ENCODE results near the gene UGT1A8. TPM values are rescaled to one million over a fixed set of nuclear protein-coding genes. Genes with fewer than 3 reads are reported as not detected.

UGT1A8 gene
- total and polyA plus RNA-seq, 2 donors (not counting 3 experiments of a cell fraction or from before 2014, with no cell fraction given) = not detected

- FAIRE-seq (no peak), DNase-seq (ENCODE audit: low read depth, low spot score) (no peak)
- Histone ChIP-seq H3K9ac (replicated peaks; ENCODE audit: extremely low read depth, insufficient read depth, low read length) (no peak within 1 kb of the TSS), H3K9me1 (replicated peaks; ENCODE audit: control insufficient read depth, extremely low read depth, insufficient read depth, low read length) (no peaks in the 10 kb centered on the region), H2AFZ (ENCODE audit: low read depth, low read length) (no peak within 1 kb of the TSS), H4K20me1 (replicated peaks; ENCODE audit: control insufficient read depth, extremely low read depth, insufficient read depth, low read length) (no peaks in the 10 kb centered on the region), H3K27me3 (ENCODE audit: control insufficient read depth in 2 of 2, insufficient read depth in 2 of 2, low read length in 2 of 2) (no peaks in the 10 kb centered on the region), H3K4me3 (replicated peaks in 1 of 3; ENCODE audit: insufficient read depth in 1 of 3, low read depth in 1 of 3, low read length in 3 of 3) (no peak within 1 kb of the TSS), H3K36me3 (ENCODE audit: control insufficient read depth in 2 of 2, extremely low read depth in 1 of 2, insufficient read depth in 2 of 2, low read length in 2 of 2) (no peaks in the 10 kb centered on the region), H3K4me1 (ENCODE audit: control insufficient read depth, extremely low read depth, insufficient read depth, low read length) (no peaks in the 10 kb centered on the region), H3K9me3 (replicated peaks; ENCODE audit: control insufficient read depth, insufficient read depth, low read length) (no peaks in the 10 kb centered on the region), H3K27ac (ENCODE audit: insufficient read depth, low read depth, low read length) (no peak within 1 kb of the TSS), H3K79me2 (ENCODE audit: control insufficient read depth, insufficient read depth, low read length) (no peaks in the 10 kb centered on the region), H3K4me2 (ENCODE audit: insufficient read depth, low read length) (no peak within 1 kb of the TSS)
- intact Hi-C loops (cut with micrococcal nuclease) = no loop called here
- dilution Hi-C loops (cut with MboI; ENCODE audit: extremely low pct_ligation_motif_present, low sequenced_read_pairs) = no loop called here
- TF ChIP-seq EZH2 (IDR thresholded peaks at IDR 0.05; ENCODE audit: borderline replicate concordance, low read depth, low read length, severe bottlenecking) = no peak
- no TSS peak for BruUV-seq (replicated peaks)
- POLR2A ChIA-PET = no interaction called here
- CTCF ChIA-PET = no interaction called here
Measured at GRCh38 chr2:233778030-233778429, 160.6 kb downstream of the UGT1A8 start, which contains the start of gene MROH2A. MROH2A (plus strand) TSS chr2:233778330; CDS start chr2:233779359, 1,029 bp downstream.

- Histone ChIP-seq H3K9me3 (replicated peaks; ENCODE audit: control insufficient read depth, insufficient read depth, low read length) (no peaks in the 10 kb centered on the region), H2AFZ (ENCODE audit: low read depth, low read length) (no peak overlapping the region), H3K9me1 (replicated peaks; ENCODE audit: control insufficient read depth, extremely low read depth, insufficient read depth, low read length) (no peaks in the 10 kb centered on the region), H3K9ac (replicated peaks; ENCODE audit: extremely low read depth, insufficient read depth, low read length) (no peak overlapping the region), H3K27me3 (ENCODE audit: control insufficient read depth in 2 of 2, insufficient read depth in 2 of 2, low read length in 2 of 2) (no peaks in the 10 kb centered on the region), H3K4me1 (ENCODE audit: control insufficient read depth, extremely low read depth, insufficient read depth, low read length) (no peaks in the 10 kb centered on the region), H3K4me3 (replicated peaks in 1 of 3; ENCODE audit: insufficient read depth in 1 of 3, low read depth in 1 of 3, low read length in 3 of 3) (no peak overlapping the region), H3K4me2 (ENCODE audit: insufficient read depth, low read length) (no peak overlapping the region), H3K27ac (ENCODE audit: insufficient read depth, low read depth, low read length) (no peak overlapping the region), H3K79me2 (ENCODE audit: control insufficient read depth, insufficient read depth, low read length) (no peaks in the 10 kb centered on the region), H4K20me1 (replicated peaks; ENCODE audit: control insufficient read depth, extremely low read depth, insufficient read depth, low read length) (no peaks in the 10 kb centered on the region), H3K36me3 (ENCODE audit: control insufficient read depth in 2 of 2, extremely low read depth in 1 of 2, insufficient read depth in 2 of 2, low read length in 2 of 2) (no peaks in the 10 kb centered on the region)
- no peak for TF ChIP-seq CTCF (IDR thresholded peaks at IDR 0.05; ENCODE audit: extremely low read depth in 1 of 2, insufficient read depth in 1 of 2, low read depth in 1 of 2, low read length in 2 of 2)
- no peak for TF ChIP-seq POLR2A (IDR thresholded peaks at IDR 0.05; ENCODE audit: low read depth, low read length)
- no peak for TF ChIP-seq JUN (IDR thresholded peaks at IDR 0.05; ENCODE audit: borderline replicate concordance, insufficient read depth, insufficient read length, low read depth)
- TF ChIP-seq MYC (IDR thresholded peaks at IDR 0.05; ENCODE audit: low read depth, low read length) = no peak
- TF ChIP-seq GATA2 (IDR thresholded peaks at IDR 0.05; ENCODE audit: insufficient read depth, insufficient read length, low read depth, low read length) = no peak
- TF ChIP-seq EZH2 (IDR thresholded peaks at IDR 0.05; ENCODE audit: borderline replicate concordance, low read depth, low read length, severe bottlenecking) = no peak
- no peak for TF ChIP-seq POLR2AphosphoS5 (IDR thresholded peaks at IDR 0.05; ENCODE audit: insufficient read depth, low read depth, low read length)
- no peak for TF ChIP-seq FOS (IDR thresholded peaks at IDR 0.05; ENCODE audit: borderline replicate concordance, insufficient read depth, low read length)
- no peak for TF ChIP-seq MAX (IDR thresholded peaks at IDR 0.05; ENCODE audit: insufficient read depth, insufficient read length)
- ChIA-PET CTCF (no interaction called here), POLR2A (no interaction called here)
- dilution Hi-C loops (cut with MboI; ENCODE audit: extremely low pct_ligation_motif_present, low sequenced_read_pairs) (no loop called here), intact Hi-C loops (cut with micrococcal nuclease) (no loop called here)
- no peak for FAIRE-seq
- no TSS peak for BruUV-seq (replicated peaks)
- DNase-seq (ENCODE audit: low read depth, low spot score) = no peak
Measured at GRCh38 chr2:233779722-233780121, 162.3 kb downstream of the UGT1A8 start.

Measured in endothelial cell of umbilical vein (primary cell).